ENCODE results near the gene SRL.
"Not testable (repeated sequence)": the region's sequence is repeated elsewhere in the genome, so short reads cannot be mapped to it uniquely, and the experiment has no call there.

SRL gene

DNA sequence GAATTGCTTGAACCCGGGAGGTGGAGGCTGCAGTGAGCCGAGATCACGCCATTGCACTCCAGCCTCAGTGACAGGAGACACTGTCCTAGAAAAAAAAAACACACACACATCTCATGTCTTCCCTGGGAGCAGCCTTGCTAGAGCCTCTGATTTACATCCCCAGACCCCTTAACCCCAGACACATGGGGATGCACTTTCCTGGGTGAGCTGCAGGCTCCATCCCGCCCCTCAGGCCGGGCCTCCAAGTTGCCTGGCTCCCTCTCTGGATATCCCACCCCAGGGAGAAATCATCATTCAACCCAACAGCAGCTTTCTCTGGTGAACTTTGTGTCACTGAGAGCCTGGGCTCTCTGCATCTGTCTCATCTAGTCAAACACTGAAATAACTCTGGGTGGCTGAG is 21.5 kb downstream of the SRL start:
- FAIRE-seq, result no peak

DNA sequence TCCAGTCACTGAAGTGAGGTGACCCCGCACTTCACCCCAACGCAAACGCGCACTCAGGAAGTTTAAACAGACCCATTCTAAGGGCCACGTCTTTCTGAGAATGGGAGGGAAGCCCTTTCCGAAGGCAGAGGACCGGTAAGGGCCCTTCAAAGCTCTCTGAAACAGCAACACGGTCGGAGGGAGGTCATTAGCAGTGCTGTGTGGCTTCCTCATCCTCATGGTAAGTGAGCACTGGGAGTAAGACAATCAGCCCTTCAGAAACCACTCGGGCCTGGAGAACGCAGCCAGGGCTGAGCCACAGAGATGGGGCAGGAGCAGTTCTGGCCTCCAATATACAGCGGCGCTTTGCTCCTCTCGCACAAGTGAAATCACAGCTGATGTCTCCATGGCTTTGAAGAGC is 23.7 kb downstream of the SRL start:
- no peak for FAIRE-seq

DNA sequence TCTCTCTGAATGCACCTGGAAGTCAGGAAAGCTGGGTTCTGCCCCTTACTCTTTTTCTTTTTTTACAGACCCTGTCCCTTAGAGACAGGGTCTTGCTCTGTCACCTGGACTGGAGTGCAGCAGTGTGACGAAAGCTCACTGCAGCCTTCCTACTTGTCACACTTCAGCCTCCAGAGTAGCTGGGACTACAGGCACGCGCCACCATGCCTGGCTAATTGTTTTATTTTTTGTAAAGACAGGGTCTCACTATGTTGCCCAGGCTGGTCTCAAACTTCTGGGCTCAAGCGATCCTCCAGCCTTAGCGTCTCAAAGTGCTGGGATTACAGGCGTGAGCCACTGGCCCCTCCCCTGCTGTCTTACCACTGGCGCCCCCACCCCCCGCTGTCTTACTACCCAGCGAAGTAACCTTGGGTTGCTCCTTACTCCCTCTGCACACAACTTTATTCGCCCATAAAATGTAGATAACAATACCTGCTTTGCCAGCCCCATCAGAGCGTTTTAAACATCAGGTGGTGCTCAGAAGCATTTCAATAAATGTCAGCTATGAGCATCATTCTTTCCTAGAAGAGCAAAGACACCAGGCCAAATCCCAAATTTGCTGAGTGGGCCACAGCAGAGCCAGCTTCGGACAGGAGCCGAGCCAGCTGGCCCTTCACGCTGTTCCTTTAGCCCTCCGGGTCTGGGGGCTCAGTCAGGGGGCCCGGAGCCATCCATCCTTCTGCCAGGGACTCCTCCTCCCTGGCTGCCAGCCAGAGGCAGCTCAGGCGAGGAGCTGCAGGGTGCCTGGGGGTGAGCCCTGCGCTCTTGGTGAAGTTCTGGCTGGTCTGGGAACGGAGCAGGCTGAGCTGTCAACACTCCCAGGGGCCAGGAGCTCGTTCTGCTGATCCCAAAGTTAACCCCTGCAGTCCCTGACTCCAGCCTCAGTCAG is 24.4 kb downstream of the SRL start:
- no peak for FAIRE-seq

DNA sequence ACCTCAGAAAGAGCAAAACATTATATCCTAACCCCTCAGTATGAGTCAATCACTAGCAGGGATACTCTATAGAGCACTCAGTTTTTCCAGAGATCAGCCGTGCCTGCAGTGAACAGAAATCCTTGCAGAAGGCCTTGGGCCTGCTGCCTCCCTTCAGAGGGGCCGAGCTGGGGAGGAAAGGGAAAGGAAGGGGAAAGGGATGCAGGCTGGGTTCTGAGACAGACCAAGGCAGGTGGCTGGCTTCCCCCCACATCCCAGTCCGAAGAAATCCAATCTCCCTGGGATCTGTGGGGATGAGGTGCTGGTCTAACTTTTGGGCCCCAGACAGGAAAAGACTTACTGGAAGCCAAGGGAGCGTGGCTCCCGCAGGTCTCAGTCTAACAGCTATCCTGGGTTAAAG is 25.3 kb downstream of the SRL start:
- FAIRE-seq, result no peak

DNA sequence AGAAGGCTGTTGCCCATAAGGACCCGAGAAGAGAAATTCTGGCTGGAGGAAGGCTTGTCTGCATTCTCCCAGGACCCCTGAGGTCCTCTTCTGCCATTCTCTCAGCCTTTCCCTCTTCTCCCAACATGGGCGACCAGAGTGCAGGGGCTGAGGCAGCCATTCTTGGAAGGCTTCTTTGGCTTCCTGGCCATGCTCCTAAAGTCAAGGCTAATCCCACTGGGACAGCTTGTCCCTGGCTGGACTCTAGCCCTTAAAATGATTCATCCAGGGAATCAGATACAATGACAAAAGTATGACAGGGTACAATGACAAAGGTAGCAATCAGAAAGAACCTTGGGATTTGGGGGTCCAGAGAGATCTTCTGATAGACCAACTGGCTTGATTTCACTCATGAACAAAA is 26.8 kb downstream of the SRL start:
- FAIRE-seq, result no peak

DNA sequence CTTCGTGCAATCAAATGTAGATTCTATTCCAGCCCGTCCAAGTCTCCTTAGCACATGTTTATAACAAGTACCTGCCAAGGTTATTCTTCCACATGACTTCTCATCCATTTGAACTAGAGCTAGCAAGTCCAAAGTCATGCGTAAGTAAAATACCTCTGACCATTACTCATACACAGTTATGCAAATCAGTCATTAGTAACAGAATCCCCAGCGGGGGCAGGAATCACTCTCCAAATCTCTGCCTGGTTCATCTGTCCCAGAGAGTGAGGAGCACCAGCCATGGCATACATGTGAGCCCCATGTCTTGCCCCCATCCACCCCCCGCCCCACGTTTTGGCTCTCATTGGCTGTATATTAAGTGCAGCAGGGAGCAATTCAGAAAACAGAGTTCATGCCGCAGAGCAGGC is 27.7 kb downstream of the SRL start:
- FAIRE-seq, result no peak

DNA sequence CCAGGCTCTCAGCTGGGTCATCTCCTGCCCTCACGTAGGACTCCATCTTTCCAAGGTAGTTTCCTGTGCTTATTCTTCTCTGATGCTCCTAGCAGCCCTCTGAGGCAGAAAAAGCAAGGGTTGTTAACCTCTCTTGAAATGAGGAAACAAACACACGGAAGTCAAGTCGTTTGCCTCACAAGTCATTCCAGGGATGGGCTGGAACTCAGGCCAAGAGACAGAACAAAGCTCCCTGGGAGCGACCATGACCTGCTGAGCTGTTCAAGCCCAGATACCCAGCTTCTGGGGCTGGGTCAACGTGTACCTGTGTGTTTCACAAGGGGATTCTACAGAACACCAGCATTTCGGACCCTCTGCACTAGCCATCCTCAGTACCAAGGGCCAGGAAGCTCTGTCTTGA is 28.1 kb downstream of the SRL start:
- no peak for FAIRE-seq

DNA sequence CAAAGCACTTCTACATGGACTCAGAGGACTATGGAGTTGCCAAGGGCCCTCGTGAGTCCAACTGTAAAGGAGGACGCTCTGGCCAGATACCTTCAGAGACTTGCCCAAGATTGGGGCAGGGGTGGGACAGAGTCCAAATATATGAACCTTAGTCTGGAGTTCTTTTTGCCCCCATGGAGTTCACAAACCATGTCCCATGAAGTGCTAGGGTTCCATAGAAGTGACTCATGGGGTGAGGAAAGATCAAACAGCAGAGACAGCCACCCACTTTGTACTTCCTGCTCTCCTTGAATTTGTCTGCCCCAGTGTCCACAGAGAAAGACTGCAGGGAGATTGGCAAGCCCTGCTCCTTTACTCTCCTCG is 29.0 kb downstream of the SRL start:
- no peak for FAIRE-seq

DNA sequence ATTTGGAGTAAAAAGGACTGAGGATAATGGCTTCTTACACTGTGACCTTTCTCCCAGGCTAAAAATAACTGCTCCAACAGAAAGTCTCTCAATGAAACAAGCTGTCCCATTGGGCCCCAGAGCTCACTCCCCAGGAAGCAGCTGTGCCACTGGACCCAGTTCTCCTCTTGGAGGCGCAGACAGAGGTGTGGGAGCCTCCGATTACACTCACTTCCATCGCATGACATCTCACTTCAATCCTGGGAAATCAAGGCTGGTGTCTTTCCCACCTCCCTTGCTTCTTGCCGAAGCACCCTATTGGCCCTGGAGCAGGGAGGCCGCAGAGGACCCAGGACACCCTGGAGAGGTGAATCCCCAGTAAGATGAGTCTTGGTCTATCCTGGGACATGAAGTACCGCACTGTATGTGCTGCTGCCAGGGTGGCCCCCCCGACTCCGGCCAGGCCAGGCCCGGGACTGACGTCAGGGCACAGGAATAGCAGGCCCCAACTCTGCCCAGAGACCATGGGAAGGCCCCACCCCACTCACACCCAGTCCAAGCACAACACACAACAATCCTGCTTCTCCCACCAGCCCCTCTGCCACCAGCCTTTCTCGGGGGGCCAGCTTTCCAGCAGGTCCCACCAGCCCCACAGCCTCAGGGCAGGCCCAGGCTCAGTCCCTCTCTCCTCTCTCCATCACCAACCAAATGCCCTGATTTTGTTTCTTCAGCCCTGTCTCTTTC is 29.5 kb downstream of the SRL start:
- no peak for FAIRE-seq

DNA sequence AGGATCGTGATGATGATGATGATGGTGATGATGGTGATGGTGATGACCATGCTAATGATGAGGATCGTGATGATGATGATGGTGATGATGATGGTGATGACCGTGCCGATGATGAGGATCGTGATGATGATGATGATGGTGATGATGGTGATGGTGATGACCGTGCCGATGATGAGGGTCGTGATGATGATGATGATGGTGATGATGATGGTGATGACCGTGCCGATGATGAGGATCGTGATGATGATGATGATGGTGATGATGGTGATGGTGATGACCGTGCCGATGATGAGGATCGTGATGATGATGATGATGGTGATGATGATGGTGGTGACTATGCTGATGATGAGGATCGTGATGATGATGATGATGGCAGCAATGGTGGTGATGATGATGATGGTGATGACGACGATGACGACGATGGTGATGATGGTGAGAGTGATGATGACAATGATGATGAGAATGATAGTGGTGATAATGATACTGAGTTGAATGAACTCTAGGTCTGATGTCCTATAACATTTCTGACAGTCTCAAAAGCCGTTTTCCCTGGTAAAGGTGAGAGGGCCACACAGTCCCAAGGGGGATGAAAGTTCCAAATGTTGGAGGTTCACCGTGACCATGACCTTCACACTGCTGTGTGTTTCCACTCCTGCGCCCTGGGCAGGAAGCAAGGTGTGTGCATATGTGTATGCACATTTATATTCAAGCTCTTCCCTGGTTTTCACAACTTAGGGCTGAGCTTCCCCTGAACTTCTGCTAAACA is 30.3 kb downstream of the SRL start:
- not testable (repeated sequence) for FAIRE-seq

DNA sequence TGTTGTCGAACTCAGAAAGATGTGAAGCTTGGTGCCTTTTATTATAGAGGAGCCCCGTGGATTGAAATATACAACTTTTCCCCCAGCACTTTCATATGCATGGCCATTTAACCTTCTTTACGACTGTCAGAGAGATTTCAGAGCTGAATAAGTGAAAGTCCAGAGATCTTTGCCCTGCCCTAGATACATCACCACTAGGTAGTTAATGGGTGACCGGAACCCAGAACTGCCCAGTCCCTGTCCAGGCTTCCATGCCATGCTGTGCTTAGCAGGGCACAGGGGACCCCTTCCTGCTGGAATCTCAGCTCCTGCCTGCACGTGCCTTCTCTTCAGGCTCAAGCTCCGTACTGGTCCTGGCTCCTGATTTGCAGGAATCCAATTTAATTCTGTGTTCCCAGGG is 32.2 kb downstream of the SRL start:
- no peak for FAIRE-seq

DNA sequence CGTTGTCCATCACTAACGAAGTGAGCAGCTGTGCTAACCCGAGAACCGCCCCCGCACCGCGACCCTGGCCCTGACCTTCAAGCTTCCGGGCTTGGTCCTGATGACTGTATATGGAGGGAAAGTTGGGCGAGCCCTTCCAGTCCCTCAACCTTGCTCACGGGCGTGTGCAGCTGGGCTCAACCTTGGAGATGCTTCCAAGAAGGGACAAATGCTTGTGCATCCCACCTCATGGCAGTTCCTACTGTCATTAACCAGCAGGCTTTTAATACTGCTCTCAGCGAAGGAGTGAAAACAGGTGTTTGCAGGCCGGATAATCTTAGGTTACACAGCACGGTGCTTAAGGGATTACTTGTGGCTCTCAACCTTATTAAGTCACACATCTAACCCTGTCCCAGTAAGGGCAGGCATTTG is 33.5 kb downstream of the SRL start:
- FAIRE-seq, result no peak

DNA sequence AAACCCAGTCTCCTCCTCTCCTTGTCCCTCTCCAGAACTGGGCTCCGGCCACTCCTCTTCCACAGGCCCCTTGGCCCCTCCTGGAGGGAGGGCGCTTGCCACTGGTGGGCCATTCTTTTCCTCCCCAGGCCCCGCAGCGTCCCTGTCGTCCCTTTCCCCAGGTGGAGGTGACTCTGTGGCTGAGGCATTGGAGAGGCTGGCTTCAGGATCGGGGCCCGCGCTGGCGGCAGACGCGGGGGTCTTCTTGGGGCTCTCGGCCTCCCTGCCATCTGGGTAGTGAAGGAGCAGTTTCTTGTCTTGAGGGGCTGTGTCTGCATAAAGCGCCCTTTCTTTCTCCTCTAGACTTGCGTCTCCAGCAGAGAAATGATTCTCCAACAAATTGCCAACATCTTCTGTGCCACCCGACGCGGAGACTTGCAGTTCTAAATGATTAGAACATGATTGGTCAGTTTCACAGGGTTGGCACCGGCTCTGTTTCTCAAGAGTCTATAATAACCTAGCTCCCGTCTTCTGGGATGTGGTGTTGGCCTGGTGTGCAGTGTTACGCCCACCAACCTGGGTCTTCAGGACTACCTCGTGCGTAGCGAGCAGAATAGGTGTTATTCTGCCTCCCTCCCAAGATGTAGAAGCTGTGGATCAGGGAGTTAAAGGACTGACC is 34.1 kb downstream of the SRL start:
- no peak for FAIRE-seq

DNA sequence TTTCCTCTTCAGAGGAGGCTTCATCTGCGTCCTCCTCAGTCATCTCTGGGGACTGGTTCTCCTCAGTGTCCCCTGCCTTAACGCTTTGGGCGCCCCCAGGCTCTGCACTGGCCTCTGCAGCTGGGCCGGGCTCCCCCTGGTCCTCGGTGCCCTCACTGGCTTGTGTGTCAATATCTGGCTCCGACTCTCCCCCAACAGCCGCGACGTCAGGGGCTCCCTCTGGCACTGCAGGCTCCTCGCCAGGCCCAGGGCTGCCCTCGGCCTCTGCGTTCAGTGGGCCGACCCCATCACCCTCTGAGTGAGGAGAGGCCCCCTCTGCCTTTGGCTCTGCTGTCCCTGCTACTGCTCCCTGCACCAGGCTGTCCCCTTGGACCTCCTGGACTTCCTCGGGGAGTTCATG is 34.7 kb downstream of the SRL start:
- FAIRE-seq, result no peak

DNA sequence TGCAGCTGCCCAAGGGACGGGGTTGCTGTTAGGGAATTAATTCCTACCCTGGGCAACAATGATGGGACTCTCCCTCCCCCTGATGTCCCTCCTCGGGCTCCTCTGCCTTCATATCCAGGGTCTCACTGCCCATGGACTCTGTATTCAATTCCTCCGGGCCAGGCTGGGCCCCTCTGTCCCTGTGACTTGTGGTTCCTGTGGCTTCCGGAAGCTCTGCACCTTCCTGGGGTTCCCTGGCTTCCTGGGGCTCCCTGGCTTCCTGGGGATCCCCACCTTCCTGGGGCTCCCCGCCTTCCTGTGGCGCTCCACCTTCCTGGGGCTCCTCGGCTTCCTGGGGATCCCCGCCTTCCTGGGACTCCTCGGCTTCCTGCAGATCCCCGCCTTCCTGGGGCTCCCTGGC is 35.2 kb downstream of the SRL start:
- FAIRE-seq, result no peak

DNA sequence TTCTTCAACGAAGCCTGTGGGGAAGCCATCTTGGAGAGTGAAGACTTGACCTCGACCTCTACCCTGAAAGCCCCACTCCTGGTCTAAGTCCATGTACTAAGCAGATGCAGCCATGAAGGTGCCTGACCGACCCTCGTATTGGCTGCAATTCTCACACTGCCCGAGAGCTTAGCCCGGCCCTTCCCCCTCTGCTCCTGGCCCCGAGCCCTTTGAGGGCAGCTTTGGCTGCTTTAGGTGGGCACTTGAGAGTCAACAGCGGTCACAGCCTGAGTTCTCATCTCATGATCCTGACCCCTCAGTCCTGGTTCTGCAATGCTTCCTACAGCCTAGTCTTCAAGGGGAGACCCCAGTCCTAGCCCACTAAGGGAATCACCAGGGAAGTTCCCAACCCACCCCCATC is 35.9 kb downstream of the SRL start:
- no peak for FAIRE-seq

DNA sequence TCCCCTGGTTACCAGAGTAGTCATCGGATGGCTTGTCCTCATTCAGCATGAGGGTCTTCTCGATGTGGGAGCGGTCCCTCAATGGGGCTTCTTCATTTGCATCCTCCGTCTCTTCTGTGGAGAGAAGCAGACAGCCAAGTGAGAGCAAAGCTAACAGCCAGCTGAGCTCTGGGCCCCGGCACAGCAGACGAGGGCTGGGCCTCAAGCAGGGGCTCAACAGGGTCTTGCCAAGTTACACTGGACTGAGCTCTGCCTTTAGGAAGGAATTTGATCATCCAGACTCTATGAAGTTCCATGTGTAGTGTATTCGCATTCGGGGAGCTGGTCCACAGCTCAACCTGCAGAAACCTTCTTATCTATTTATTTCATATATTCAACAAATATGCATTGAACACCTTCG is 37.4 kb downstream of the SRL start:
- no peak for FAIRE-seq

DNA sequence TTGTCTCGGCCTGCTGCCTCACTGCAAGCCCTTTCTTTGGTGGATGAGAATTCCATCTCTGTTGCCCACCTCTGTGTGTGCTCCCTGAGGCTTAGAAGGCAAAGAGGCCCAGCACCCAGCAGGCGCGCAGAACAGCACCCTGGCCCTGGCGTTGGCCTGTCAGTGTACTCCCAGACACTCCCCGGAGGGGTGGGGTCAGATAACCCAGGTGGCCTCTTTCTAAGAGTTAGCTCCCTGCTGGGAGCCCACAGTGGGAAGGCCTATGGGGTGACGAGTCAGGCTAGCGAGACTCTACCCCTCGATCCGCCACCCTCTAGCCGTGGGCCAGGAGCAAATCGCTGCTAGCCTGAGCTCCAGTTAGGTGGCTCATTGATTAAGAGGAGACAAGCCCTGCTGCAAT is 38.1 kb downstream of the SRL start:
- FAIRE-seq, result no peak

DNA sequence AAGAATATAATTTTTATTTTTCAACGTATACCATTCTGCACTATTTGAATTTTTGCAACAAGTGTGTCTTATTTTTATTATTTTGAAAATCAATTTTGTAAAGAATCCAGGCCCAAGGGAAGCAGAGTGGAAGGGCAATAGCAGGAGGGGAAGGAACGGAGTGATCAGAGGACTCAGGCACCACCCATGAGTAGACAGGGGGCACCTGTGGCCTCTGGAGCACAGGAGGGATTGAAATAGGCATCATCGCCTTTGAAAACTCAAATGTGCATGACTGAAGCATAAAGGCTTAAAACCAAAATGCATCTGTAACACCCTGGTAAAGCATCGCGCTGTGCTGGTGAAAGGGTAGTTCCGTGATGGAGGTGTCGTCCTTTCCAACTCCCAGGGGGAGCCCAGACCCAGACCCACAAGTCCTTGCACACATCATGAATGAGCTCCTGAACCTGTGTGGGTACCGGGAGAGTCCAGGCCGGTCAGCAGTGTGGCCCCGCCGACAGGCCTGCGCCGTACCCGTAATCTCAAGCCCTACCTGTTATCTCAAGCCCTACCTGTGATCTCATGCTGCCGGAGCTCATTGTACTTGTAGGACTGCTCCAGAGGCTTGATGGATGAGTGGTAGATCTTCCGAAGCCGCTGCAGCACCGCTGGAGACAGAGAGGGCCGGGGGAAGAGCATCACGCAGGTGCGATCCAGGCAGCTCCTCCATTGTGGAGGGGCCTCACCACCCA is 39.1 kb downstream of the SRL start:
- no peak for FAIRE-seq

DNA sequence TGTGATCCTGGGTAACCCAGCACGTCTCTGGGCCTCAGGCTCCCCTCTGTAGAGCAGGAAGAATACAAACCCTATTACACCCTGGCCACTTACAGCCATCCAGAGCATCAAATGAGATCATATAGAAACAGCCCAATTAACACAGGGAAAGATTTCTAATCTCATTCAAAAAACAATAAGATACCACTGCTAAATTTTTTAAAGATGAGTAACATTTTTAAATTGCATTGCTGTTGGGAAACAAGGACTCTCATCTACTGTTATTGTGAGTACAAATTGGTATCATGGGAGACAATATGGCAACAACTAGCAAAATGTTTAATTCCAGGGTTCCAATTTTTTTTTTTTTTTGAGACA is 41.1 kb downstream of the SRL start:
- no peak for FAIRE-seq

DNA sequence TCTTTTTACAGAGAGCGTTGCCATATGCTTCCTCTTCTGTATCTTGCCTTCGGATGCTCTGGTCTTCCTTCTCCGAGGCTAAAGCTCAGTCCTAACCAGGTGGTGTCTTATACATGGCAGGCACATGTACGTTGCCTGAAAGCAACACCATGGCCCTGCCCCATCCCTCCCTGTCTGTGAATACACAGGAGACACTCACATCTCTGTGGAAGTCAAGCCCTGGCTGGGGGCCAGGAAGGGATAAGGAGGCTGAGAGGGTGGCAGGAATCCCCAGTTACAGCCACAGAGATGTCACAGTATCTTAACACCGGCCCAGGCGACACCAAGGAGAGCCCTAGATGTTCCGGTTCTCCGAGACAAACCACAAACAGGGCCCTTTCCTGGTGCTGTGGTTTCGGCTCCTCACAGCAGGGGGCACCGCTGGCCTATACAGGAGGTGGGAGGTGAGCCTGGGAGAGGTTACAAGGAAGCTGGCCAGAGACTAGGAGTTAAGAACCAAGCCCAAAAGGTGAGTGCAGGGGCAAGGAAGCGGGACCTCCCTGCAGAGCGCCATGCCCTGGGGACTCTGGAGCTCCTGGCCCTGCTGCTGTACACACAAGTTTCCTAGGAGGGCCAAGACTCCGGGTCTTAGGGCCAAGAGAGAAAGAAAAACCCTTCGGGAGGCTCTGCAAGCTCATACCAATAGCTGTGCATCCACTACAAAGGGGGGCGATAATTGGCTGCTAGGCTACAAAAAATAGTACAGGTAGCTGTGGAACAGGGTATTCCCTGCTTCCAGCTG is 41.7 kb downstream of the SRL start:
- no peak for FAIRE-seq

DNA sequence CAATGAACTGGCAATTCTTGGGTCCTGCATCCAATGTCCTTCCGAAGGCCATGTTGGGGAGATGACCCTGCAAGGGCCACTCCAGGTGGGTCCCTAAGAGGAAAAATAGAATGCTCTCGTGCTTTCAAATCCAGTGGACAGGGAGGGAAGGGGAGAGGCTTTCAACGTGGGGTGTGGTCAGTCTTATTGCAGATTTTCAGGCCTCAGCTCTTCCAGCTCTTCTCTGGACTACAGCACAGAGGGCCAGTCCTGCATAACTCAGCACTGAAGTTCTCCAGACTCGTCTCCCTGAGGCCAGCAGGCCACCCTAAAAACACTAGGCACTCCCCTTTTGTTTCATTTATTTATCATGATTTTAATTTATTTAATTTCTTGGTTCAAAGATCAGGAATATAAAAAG is 43.1 kb downstream of the SRL start:
- no peak for FAIRE-seq

Measured in A204.1 (cell line).